Stimulated activated CD8-positive, alpha-beta memory T cell treated with anti-CD3 and anti-CD28 coated beads, Interleukin-4, amount 100 ng/mL, for 48 hours (primary cell): ENCODE measurements around the gene MTNR1B.

Source experiments
- DNase-seq: peaks from one replicate; pipeline ENCODE4 v3.0.0-alpha.2; 2020

The MTNR1B gene

GRCh38 chr11:92978271-92979111 lies 9.0 kb downstream of the MTNR1B start:
- DNase-seq = no peak

GRCh38 chr11:92979176-92979575 lies 9.7 kb downstream of the MTNR1B start:
- DNase-seq = no peak

- DNase-seq = no peak
These were observed 10.9 kb downstream of the MTNR1B start for GRCh38 chr11:92980312-92980711.

GRCh38 chr11:92981508-92982043 lies 12.1 kb downstream of the MTNR1B start:
- no peak for DNase-seq

GRCh38 chr11:92986585-92986984 lies 17.1 kb downstream of the MTNR1B start:
- no peak for DNase-seq

GRCh38 chr11:92993004-92993403 lies 23.6 kb downstream of the MTNR1B start:
- no peak for DNase-seq

- no peak for DNase-seq
These were observed 31.3 kb downstream of the MTNR1B start for GRCh38 chr11:93000511-93001476.

- DNase-seq = no peak
These were observed 32.4 kb downstream of the MTNR1B start for GRCh38 chr11:93001806-93002205.

- no peak for DNase-seq
These were observed 32.9 kb downstream of the MTNR1B start for GRCh38 chr11:93002380-93002779.

- DNase-seq = no peak
These were observed 35.8 kb downstream of the MTNR1B start for GRCh38 chr11:93005239-93005638.

GRCh38 chr11:93013646-93014045 lies 44.2 kb downstream of the MTNR1B start:
- no peak for DNase-seq

- DNase-seq = no peak
These were observed 47.1 kb downstream of the MTNR1B start for GRCh38 chr11:93016595-93016994.

- no peak for DNase-seq
These were observed 48.6 kb downstream of the MTNR1B start for GRCh38 chr11:93017821-93018690.

GRCh38 chr11:93020248-93021046 lies 51.0 kb downstream of the MTNR1B start:
- DNase-seq = no peak

GRCh38 chr11:93024369-93024768 lies 54.9 kb downstream of the MTNR1B start:
- no peak for DNase-seq

- no peak for DNase-seq
These were observed 56.3 kb downstream of the MTNR1B start for GRCh38 chr11:93025558-93026255.

- no peak for DNase-seq
These were observed 59.6 kb downstream of the MTNR1B start for GRCh38 chr11:93028960-93029522.

- DNase-seq = no peak
These were observed 61.9 kb downstream of the MTNR1B start for GRCh38 chr11:93031386-93031785.
